Measurements from ENCODE around the gene XIRP2. TPM values are rescaled to one million over a fixed set of nuclear protein-coding genes. Genes with fewer than 3 reads are reported as not detected.

XIRP2 gene
- total RNA-seq, 6 experiments from 2014 or later: 0.05 to 2.0 (median 0.19) TPM

DNA sequence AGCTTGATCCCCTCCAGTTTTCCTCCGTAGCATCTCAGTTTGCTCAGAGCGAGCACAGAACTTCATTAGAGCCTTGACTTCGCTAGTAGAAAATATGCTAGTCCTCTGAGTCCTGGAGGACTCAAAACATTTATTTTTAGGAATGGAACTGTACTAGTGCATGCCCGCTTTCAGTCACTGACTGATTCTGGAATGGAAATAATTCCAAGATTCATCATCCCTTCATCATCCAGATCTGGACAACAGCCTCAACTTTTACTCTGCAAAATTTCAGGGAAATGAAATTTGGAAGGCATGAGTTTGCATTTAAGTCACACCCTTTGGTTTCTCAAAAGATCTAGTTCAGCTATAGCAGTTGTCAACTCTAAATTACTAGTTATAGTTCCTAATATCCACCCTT, 304.6 kb downstream of the XIRP2 start:
- no peak for TF ChIP-seq POLR2A (IDR thresholded peaks at IDR 0.05)
- TF ChIP-seq CTCF (IDR thresholded peaks at IDR 0.05): no peak
- Histone ChIP-seq H3K27ac (no peak overlapping the region), H3K36me3 (no peaks in the 10 kb centered on the region), H3K4me3 (no peak overlapping the region), H3K4me1 (peaks cover 0 to 10% (median 0%) of the 10 kb centered on the region in 4 donors), H3K9me3 (no peaks in the 10 kb centered on the region), H3K27me3 (no peaks in the 10 kb centered on the region)
- no peak for ATAC-seq
- intact Hi-C loops (cut with DNase I): no loop called here
- no peak for DNase-seq
- WGBS (ENCODE audit: insufficient coverage, low coverage, low lambda C conversion rate, missing lambda C conversion rate): 54% methylated on average over 4 of the region's 4 CpGs

DNA sequence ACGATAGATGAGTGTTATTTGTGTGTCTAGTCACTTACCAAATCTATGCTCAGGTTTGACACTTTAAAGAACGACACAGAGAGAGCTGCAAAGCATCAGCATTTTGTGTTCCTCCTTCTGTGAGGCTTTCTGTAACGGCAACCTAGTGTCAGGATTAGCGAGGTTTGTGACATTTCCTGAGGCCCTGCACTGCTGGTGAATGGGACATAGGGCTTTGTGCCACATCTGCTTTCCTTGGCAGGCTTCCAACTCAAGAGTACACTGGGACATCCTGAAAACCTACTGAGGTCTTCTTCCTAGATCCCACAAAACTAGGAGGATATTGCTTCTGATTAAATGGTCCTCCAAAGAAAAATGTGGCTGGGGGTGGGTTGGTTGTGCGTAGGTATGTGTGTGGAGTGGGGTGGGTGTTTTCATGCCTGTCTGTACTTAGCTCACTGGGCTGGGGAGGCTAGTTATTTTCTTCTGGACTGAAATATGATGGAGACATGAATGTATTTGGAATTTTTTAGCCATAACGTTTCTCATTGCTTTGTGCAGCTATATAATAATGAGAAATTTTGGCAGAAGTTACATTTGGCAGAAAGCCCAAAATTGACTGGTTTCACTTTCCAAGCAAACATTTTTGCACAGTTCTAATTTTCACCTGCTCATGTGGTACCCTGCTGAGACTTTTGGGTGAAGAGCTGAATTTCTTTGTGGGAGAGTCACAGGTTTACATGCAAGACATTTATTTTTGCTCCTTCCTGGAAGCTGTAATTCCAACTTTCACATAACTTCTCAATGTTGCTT, 308.4 kb downstream of the XIRP2 start:
- DNase-seq (peak in 2 of 3 donors; percentile 21 to 52), ATAC-seq (peak; percentile 66 to 74 (median 70))
- 6% methylated on average over 4 of the region's 6 CpGs for WGBS (ENCODE audit: insufficient coverage, low coverage, low lambda C conversion rate, missing lambda C conversion rate)
- Histone ChIP-seq H3K9me3 (no peaks in the 10 kb centered on the region), H3K36me3 (no peaks in the 10 kb centered on the region), H3K4me3 (no peak overlapping the region), H3K4me1 (peaks cover 0 to 10% (median 0%) of the 10 kb centered on the region in 4 donors), H3K27me3 (no peaks in the 10 kb centered on the region), H3K27ac (no peak overlapping the region)
- intact Hi-C loops (cut with DNase I): no loop called here
- TF ChIP-seq POLR2A (IDR thresholded peaks at IDR 0.05) (no peak), CTCF (IDR thresholded peaks at IDR 0.05) (no peak)

DNA sequence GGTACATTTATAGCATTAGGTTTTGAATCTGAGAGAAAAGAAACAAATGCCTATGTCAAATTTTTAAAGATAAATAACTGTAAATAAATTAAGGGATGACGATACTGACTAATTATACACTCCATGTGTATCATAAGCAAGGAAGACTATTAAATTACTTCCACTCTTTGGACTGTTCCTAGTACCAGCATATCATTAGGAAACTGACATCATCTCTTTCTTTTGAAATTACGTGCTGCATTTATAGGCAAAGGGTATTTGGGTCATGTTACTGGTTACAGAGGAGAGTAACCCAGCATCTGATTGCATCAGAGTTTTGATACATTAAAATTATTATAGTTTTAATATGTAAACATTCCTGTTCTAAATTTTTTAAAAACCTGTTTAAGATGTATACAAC, 309.7 kb downstream of the XIRP2 start:
- no peak for ATAC-seq
- H3K4me3 ChIP-seq: no peak overlapping the region
- DNase-seq: no peak
- peaks cover 0 to 10% (median 0%) of the 10 kb centered on the region in 4 donors for H3K4me1 ChIP-seq
- no peaks in the 10 kb centered on the region for H3K9me3 ChIP-seq
- 34% methylated on average over 2 of the region's 2 CpGs for WGBS (ENCODE audit: insufficient coverage, low coverage, low lambda C conversion rate, missing lambda C conversion rate)
- H3K27me3 ChIP-seq: no peaks in the 10 kb centered on the region
- intact Hi-C loops (cut with DNase I): no loop called here
- H3K27ac ChIP-seq: no peak overlapping the region
- no peaks in the 10 kb centered on the region for H3K36me3 ChIP-seq
- TF ChIP-seq CTCF (IDR thresholded peaks at IDR 0.05): no peak
- no peak for TF ChIP-seq POLR2A (IDR thresholded peaks at IDR 0.05)

- H3K9me3 ChIP-seq: no peaks in the 10 kb centered on the region
- no peaks in the 10 kb centered on the region for H3K36me3 ChIP-seq
- H3K27ac ChIP-seq: no peak overlapping the region
- intact Hi-C loops (cut with DNase I): no loop called here
- 15% methylated on average over 2 of the region's 2 CpGs for WGBS (ENCODE audit: insufficient coverage, low coverage, low lambda C conversion rate, missing lambda C conversion rate)
- TF ChIP-seq POLR2A (IDR thresholded peaks at IDR 0.05) (no peak), CTCF (IDR thresholded peaks at IDR 0.05) (no peak)
- no peak overlapping the region for H3K4me3 ChIP-seq
- no peak for DNase-seq
- peaks cover 0 to 10% (median 0%) of the 10 kb centered on the region in 4 donors for H3K4me1 ChIP-seq
- no peak for ATAC-seq
- H3K27me3 ChIP-seq: no peaks in the 10 kb centered on the region
Measured at GRCh38 chr2:167198576-167198975, 310.3 kb downstream of the XIRP2 start.
